ENCODE measurements around the gene CLEC3A. TPM values are rescaled to one million over a fixed set of nuclear protein-coding genes. Genes with fewer than 3 reads are reported as not detected.
"Not testable (repeated sequence)": the region's sequence is repeated elsewhere in the genome, so short reads cannot be mapped to it uniquely, and the experiment has no call there.

Gene CLEC3A
- total and polyA plus RNA-seq, 2 donors: 0.14 to 0.21 TPM

GRCh38 chr16:78050734-78051400 is 28.5 kb downstream of the CLEC3A start:
- Histone ChIP-seq H3K4me3 (ENCODE audit: low read length in 2 of 2) (no peak overlapping the region), H3K4me1 (ENCODE audit: control insufficient read depth in 2 of 2, insufficient read depth in 2 of 2, low read length in 2 of 2) (no peaks in the 10 kb centered on the region), H3K27ac (ENCODE audit: low read depth in 1 of 2, low read length in 1 of 2) (no peak overlapping the region), H3K9me3 (ENCODE audit: control insufficient read depth in 2 of 2, insufficient read depth in 1 of 2, low read length in 1 of 2) (no peaks in the 10 kb centered on the region), H3K36me3 (ENCODE audit: control insufficient read depth in 2 of 2, insufficient read depth in 2 of 2, low read length in 1 of 2) (no peaks in the 10 kb centered on the region), H3K27me3 (ENCODE audit: control insufficient read depth in 2 of 2, insufficient read depth in 1 of 2, low read length in 1 of 2) (peaks cover 0 to 7% of the 10 kb centered on the region in 2 donors)
- WGBS: 57% methylated on average over 2 of the region's 2 CpGs
- DNase-seq (ENCODE audit: low read depth in 6 of 9, low spot score in 9 of 9): no peak

GRCh38 chr16:78057803-78058564 is 35.6 kb downstream of the CLEC3A start:
- 76% methylated on average over 9 of the region's 9 CpGs for WGBS
- no peak for DNase-seq (ENCODE audit: low read depth in 6 of 9, low spot score in 9 of 9)
- Histone ChIP-seq H3K9me3 (ENCODE audit: control insufficient read depth in 2 of 2, insufficient read depth in 1 of 2, low read length in 1 of 2) (no peaks in the 10 kb centered on the region), H3K36me3 (ENCODE audit: control insufficient read depth in 2 of 2, insufficient read depth in 2 of 2, low read length in 1 of 2) (no peaks in the 10 kb centered on the region), H3K4me1 (ENCODE audit: control insufficient read depth in 2 of 2, insufficient read depth in 2 of 2, low read length in 2 of 2) (no peaks in the 10 kb centered on the region), H3K27me3 (ENCODE audit: control insufficient read depth in 2 of 2, insufficient read depth in 1 of 2, low read length in 1 of 2) (no peaks in the 10 kb centered on the region), H3K27ac (ENCODE audit: low read depth in 1 of 2, low read length in 1 of 2) (no peak overlapping the region), H3K4me3 (ENCODE audit: low read length in 2 of 2) (no peak overlapping the region)

GRCh38 chr16:78059806-78060205 is 37.5 kb downstream of the CLEC3A start:
- not testable (repeated sequence) for H3K9me3 ChIP-seq (ENCODE audit: control insufficient read depth in 2 of 2, insufficient read depth in 1 of 2, low read length in 1 of 2); H3K36me3 ChIP-seq (ENCODE audit: control insufficient read depth in 2 of 2, insufficient read depth in 2 of 2, low read length in 1 of 2); H3K27me3 ChIP-seq (ENCODE audit: control insufficient read depth in 2 of 2, insufficient read depth in 1 of 2, low read length in 1 of 2); H3K4me3 ChIP-seq (ENCODE audit: low read length in 2 of 2); DNase-seq (ENCODE audit: low read depth in 6 of 9, low spot score in 9 of 9); H3K27ac ChIP-seq (ENCODE audit: low read depth in 1 of 2, low read length in 1 of 2); H3K4me1 ChIP-seq (ENCODE audit: control insufficient read depth in 2 of 2, insufficient read depth in 2 of 2, low read length in 2 of 2)
- WGBS: 92% methylated on average over 25 of the region's 25 CpGs

- Histone ChIP-seq H3K36me3 (ENCODE audit: control insufficient read depth in 2 of 2, insufficient read depth in 2 of 2, low read length in 1 of 2) (no peaks in the 10 kb centered on the region), H3K4me1 (ENCODE audit: control insufficient read depth in 2 of 2, insufficient read depth in 2 of 2, low read length in 2 of 2) (no peaks in the 10 kb centered on the region), H3K27ac (ENCODE audit: low read depth in 1 of 2, low read length in 1 of 2) (no peak overlapping the region), H3K4me3 (ENCODE audit: low read length in 2 of 2) (no peak overlapping the region), H3K27me3 (ENCODE audit: control insufficient read depth in 2 of 2, insufficient read depth in 1 of 2, low read length in 1 of 2) (no peaks in the 10 kb centered on the region), H3K9me3 (ENCODE audit: control insufficient read depth in 2 of 2, insufficient read depth in 1 of 2, low read length in 1 of 2) (no peaks in the 10 kb centered on the region)
- 40% methylated on average over 5 of the region's 5 CpGs for WGBS
- DNase-seq (ENCODE audit: low read depth in 6 of 9, low spot score in 9 of 9): no peak
Measured at GRCh38 chr16:78060295-78060694, 37.9 kb downstream of the CLEC3A start.

GRCh38 chr16:78060809-78061208 is 38.5 kb downstream of the CLEC3A start:
- Histone ChIP-seq H3K4me3 (ENCODE audit: low read length in 2 of 2) (no peak overlapping the region), H3K27ac (ENCODE audit: low read depth in 1 of 2, low read length in 1 of 2) (no peak overlapping the region), H3K9me3 (ENCODE audit: control insufficient read depth in 2 of 2, insufficient read depth in 1 of 2, low read length in 1 of 2) (no peaks in the 10 kb centered on the region), H3K36me3 (ENCODE audit: control insufficient read depth in 2 of 2, insufficient read depth in 2 of 2, low read length in 1 of 2) (no peaks in the 10 kb centered on the region), H3K4me1 (ENCODE audit: control insufficient read depth in 2 of 2, insufficient read depth in 2 of 2, low read length in 2 of 2) (no peaks in the 10 kb centered on the region), H3K27me3 (ENCODE audit: control insufficient read depth in 2 of 2, insufficient read depth in 1 of 2, low read length in 1 of 2) (no peaks in the 10 kb centered on the region)
- WGBS: 88% methylated on average over 5 of the region's 5 CpGs
- no peak for DNase-seq (ENCODE audit: low read depth in 6 of 9, low spot score in 9 of 9)

- Histone ChIP-seq H3K27ac (ENCODE audit: low read depth in 1 of 2, low read length in 1 of 2) (no peak overlapping the region), H3K27me3 (ENCODE audit: control insufficient read depth in 2 of 2, insufficient read depth in 1 of 2, low read length in 1 of 2) (no peaks in the 10 kb centered on the region), H3K36me3 (ENCODE audit: control insufficient read depth in 2 of 2, insufficient read depth in 2 of 2, low read length in 1 of 2) (no peaks in the 10 kb centered on the region), H3K4me1 (ENCODE audit: control insufficient read depth in 2 of 2, insufficient read depth in 2 of 2, low read length in 2 of 2) (no peaks in the 10 kb centered on the region), H3K9me3 (ENCODE audit: control insufficient read depth in 2 of 2, insufficient read depth in 1 of 2, low read length in 1 of 2) (no peaks in the 10 kb centered on the region), H3K4me3 (ENCODE audit: low read length in 2 of 2) (no peak overlapping the region)
- no peak for DNase-seq (ENCODE audit: low read depth in 6 of 9, low spot score in 9 of 9)
- WGBS: 82% methylated on average over 4 of the region's 4 CpGs
Measured at GRCh38 chr16:78065319-78065718, 43.0 kb downstream of the CLEC3A start.

GRCh38 chr16:78069913-78070312 is 47.6 kb downstream of the CLEC3A start:
- Histone ChIP-seq H3K9me3 (ENCODE audit: control insufficient read depth in 2 of 2, insufficient read depth in 1 of 2, low read length in 1 of 2) (no peaks in the 10 kb centered on the region), H3K27me3 (ENCODE audit: control insufficient read depth in 2 of 2, insufficient read depth in 1 of 2, low read length in 1 of 2) (peaks cover 0 to 14% of the 10 kb centered on the region in 2 donors), H3K27ac (ENCODE audit: low read depth in 1 of 2, low read length in 1 of 2) (no peak overlapping the region), H3K4me3 (ENCODE audit: low read length in 2 of 2) (no peak overlapping the region), H3K4me1 (ENCODE audit: control insufficient read depth in 2 of 2, insufficient read depth in 2 of 2, low read length in 2 of 2) (no peaks in the 10 kb centered on the region), H3K36me3 (ENCODE audit: control insufficient read depth in 2 of 2, insufficient read depth in 2 of 2, low read length in 1 of 2) (no peaks in the 10 kb centered on the region)
- WGBS: 94% methylated on average over 5 of the region's 5 CpGs
- DNase-seq (ENCODE audit: low read depth in 6 of 9, low spot score in 9 of 9): no peak

- WGBS: 23% methylated on average over 5 of the region's 5 CpGs
- Histone ChIP-seq H3K4me1 (ENCODE audit: control insufficient read depth in 2 of 2, insufficient read depth in 2 of 2, low read length in 2 of 2) (no peaks in the 10 kb centered on the region), H3K36me3 (ENCODE audit: control insufficient read depth in 2 of 2, insufficient read depth in 2 of 2, low read length in 1 of 2) (no peaks in the 10 kb centered on the region), H3K27me3 (ENCODE audit: control insufficient read depth in 2 of 2, insufficient read depth in 1 of 2, low read length in 1 of 2) (peaks cover 0 to 14% of the 10 kb centered on the region in 2 donors), H3K27ac (ENCODE audit: low read depth in 1 of 2, low read length in 1 of 2) (no peak overlapping the region), H3K9me3 (ENCODE audit: control insufficient read depth in 2 of 2, insufficient read depth in 1 of 2, low read length in 1 of 2) (no peaks in the 10 kb centered on the region), H3K4me3 (ENCODE audit: low read length in 2 of 2) (no peak overlapping the region)
- no peak for DNase-seq (ENCODE audit: low read depth in 6 of 9, low spot score in 9 of 9)
Measured at GRCh38 chr16:78072275-78072674, 49.9 kb downstream of the CLEC3A start.

GRCh38 chr16:78075800-78076199 is 53.5 kb downstream of the CLEC3A start:
- Histone ChIP-seq H3K36me3 (ENCODE audit: control insufficient read depth in 2 of 2, insufficient read depth in 2 of 2, low read length in 1 of 2) (no peaks in the 10 kb centered on the region), H3K4me3 (ENCODE audit: low read length in 2 of 2) (no peak overlapping the region), H3K9me3 (ENCODE audit: control insufficient read depth in 2 of 2, insufficient read depth in 1 of 2, low read length in 1 of 2) (no peaks in the 10 kb centered on the region)

More at GRCh38 chr16:78075800-78076199, 53.5 kb downstream of the CLEC3A start:
- 89% methylated on average over 3 of the region's 3 CpGs for WGBS
- Histone ChIP-seq H3K27me3 (ENCODE audit: control insufficient read depth in 2 of 2, insufficient read depth in 1 of 2, low read length in 1 of 2) (peaks cover 0 to 14% of the 10 kb centered on the region in 2 donors), H3K4me1 (ENCODE audit: control insufficient read depth in 2 of 2, insufficient read depth in 2 of 2, low read length in 2 of 2) (no peaks in the 10 kb centered on the region), H3K27ac (ENCODE audit: low read depth in 1 of 2, low read length in 1 of 2) (no peak overlapping the region)
- no peak for DNase-seq (ENCODE audit: low read depth in 6 of 9, low spot score in 9 of 9)
